K562 (cell line): ENCODE data around the gene DPEP3. TPM values are rescaled to one million over a fixed set of nuclear protein-coding genes. Genes with fewer than 3 reads are reported as not detected.

ENCODE experiments used
- ATAC-seq: fragments of 200-7000 bp; cut with Tn5 transposase; 3 replicates; pipeline ENCODE4 v1.9.1; 2020; ENCODE audit warnings: moderate library complexity
- BruUV-seq: library from RNA; stranded (reverse); fragments of 400-500 nt; replicated peaks from 2 replicates; lab custom pipeline; 2021; lab: Mats Ljungman, UMichigan
- CTCF ChIA-PET: fragments of 300-600 bp; formaldehyde crosslinking; extraction: SDS; loops from one replicate; lab custom pipeline; 2021; ENCODE audit warnings: low intra/inter-chr PET ratio; lab: Yijun Ruan, JAX
- POLR2A ChIA-PET: fragments of 300-600, 350-650 bp; sonication (Branson Sonifier 250); formaldehyde crosslinking; extraction: SDS; loops from one replicate; lab custom pipeline; 2021; ENCODE audit warnings: antibody characterized with exemption, inconsistent platforms; lab: Yijun Ruan, JAX
- DNase-seq, 4 experiments: peaks; one replicate each; pipeline versions ENCODE4 v3.0.0 to v3.0.0-alpha.2; 2011 to 2018; ENCODE audit warnings: low spot score in 3 of 4, mixed read lengths in 3 of 4; ENCODE audit errors: extremely low read depth in 1 of 4
- FAIRE-seq: peaks from 2 replicates; lab custom pipeline; 2011; peaks lifted over from hg19 to GRCh38; lab: Jason Lieb, UNC
- H2AFZ ChIP-seq: 2 replicates; pipeline ENCODE4 v1.6.0; 2011; ENCODE audit warnings: low read depth, low read length, control low read depth, inconsistent platforms
- H3K27ac ChIP-seq: fragments of 200-600 bp; 3 replicates; pipeline ENCODE4 v1.8.0; 2011; ENCODE audit warnings: low read depth, mild to moderate bottlenecking, control low read depth, inconsistent platforms, low read length, moderate library complexity, mixed read lengths; ENCODE audit errors: extremely low read depth
- H3K27me3 ChIP-seq, 2 experiments: fragments of 300-600 bp in 1 of 2; 2 replicates in 1 of 2; 3 replicates in 1 of 2; pipeline versions ENCODE4 v1.6.0 to v1.8.0; 2011; ENCODE audit warnings: inconsistent platforms in 2 of 2, low read length in 2 of 2, mild to moderate bottlenecking in 1 of 2, mixed read lengths in 1 of 2, moderate library complexity in 1 of 2; ENCODE audit not compliant: control insufficient read depth in 2 of 2, insufficient read depth in 2 of 2
- H3K36me3 ChIP-seq: fragments of 300-600 bp; 3 replicates; pipeline ENCODE4 v1.8.0; 2011; ENCODE audit warnings: mild to moderate bottlenecking, low read length, inconsistent platforms; ENCODE audit not compliant: control insufficient read depth, insufficient read depth
- H3K4me1 ChIP-seq, 2 experiments: fragments of 200-600 bp in 1 of 2; replicated peaks in 1 of 2; 2 replicates in 1 of 2; 3 replicates in 1 of 2; pipeline versions ENCODE4 v1.5.1 to v1.8.0; 2011; ENCODE audit warnings: inconsistent platforms in 2 of 2, low read length in 2 of 2, mild to moderate bottlenecking in 1 of 2, mixed read lengths in 1 of 2, moderate library complexity in 1 of 2; ENCODE audit not compliant: control insufficient read depth in 2 of 2, insufficient read depth in 2 of 2
- H3K4me2 ChIP-seq: 2 replicates; pipeline ENCODE4 v1.6.1; 2011; ENCODE audit warnings: low read length, control low read depth, inconsistent platforms, mixed read lengths; ENCODE audit not compliant: insufficient read depth
- H3K4me3 ChIP-seq: fragments of 200-600 bp; sonication (generic), shearing (Covaris generic); 2 replicates; pipeline ENCODE4 v1.5.1; 2016; ENCODE audit warnings: control low read depth, inconsistent platforms
- H3K79me2 ChIP-seq: fragments of 200-600 bp; 3 replicates; pipeline ENCODE4 v1.8.0; 2011; ENCODE audit warnings: low read length, inconsistent platforms; ENCODE audit not compliant: control insufficient read depth, insufficient read depth
- H3K9ac ChIP-seq, 2 experiments: 2 replicates each; pipeline versions ENCODE4 v1.6.0 to v1.6.1; 2011; ENCODE audit warnings: low read depth in 2 of 2, low read length in 2 of 2, control low read depth in 1 of 2, inconsistent platforms in 1 of 2, mild to moderate bottlenecking in 1 of 2, mixed read lengths in 1 of 2; ENCODE audit not compliant: insufficient read depth in 1 of 2
- H3K9me1 ChIP-seq: one replicate; pipeline ENCODE4 v1.6.0; 2011; ENCODE audit warnings: inconsistent platforms, mild to moderate bottlenecking, low read length, moderate library complexity; ENCODE audit not compliant: control insufficient read depth, insufficient read depth
- H3K9me3 ChIP-seq: replicated peaks from 2 replicates; pipeline ENCODE4 v1.5.1; 2011; ENCODE audit warnings: low read depth, low read length, inconsistent platforms; ENCODE audit not compliant: control insufficient read depth, insufficient read depth
- H4K20me1 ChIP-seq: replicated peaks from 2 replicates; pipeline ENCODE4 v1.6.1; 2011; ENCODE audit warnings: low read length, inconsistent platforms, mixed read lengths; ENCODE audit not compliant: control insufficient read depth, insufficient read depth
- ESRRA ChIP-seq: fragments of 450-650 bp; IDR thresholded peaks from 2 replicates; pipeline ENCODE4 v1.6.1; 2014; ENCODE audit warnings: low read depth, mild to moderate bottlenecking, moderate library complexity, borderline replicate concordance
- GABPB1 ChIP-seq: sonication (generic); formaldehyde crosslinking; IDR thresholded peaks from 2 replicates; pipeline ENCODE4 v1.8.0; 2022; ENCODE audit warnings: mild to moderate bottlenecking, missing genetic modification reagents
- MAFK ChIP-seq: IDR thresholded peaks from 2 replicates; pipeline ENCODE4 v1.6.1; 2011; ENCODE audit warnings: low read length, improper control_type of control experiment
- NFE2L1 ChIP-seq: fragments of 450-650 bp; IDR thresholded peaks from 2 replicates; pipeline ENCODE4 v1.6.1; 2016; ENCODE audit warnings: missing genetic modification characterization, low read depth, mild to moderate bottlenecking, missing compliant biosample characterization, moderate library complexity, borderline replicate concordance
- SAFB ChIP-seq: fragments of 200-400 bp; formaldehyde crosslinking; IDR thresholded peaks from 2 replicates; pipeline ENCODE4 v1.6.1; 2017; ENCODE audit warnings: low read depth, low read length, borderline replicate concordance
- ZC3H8 ChIP-seq: fragments of 450-650 bp; IDR thresholded peaks from 2 replicates; pipeline ENCODE4 v1.6.1; 2017
- ZKSCAN8 ChIP-seq: fragments of 200-800 bp; sonication (Bioruptor generic); IDR thresholded peaks from 2 replicates; pipeline ENCODE4 v1.6.1; 2016; ENCODE audit warnings: missing genetic modification characterization, missing compliant biosample characterization
- ZNF175 ChIP-seq: fragments of 200-800 bp; sonication (Bioruptor generic); IDR thresholded peaks from 2 replicates; pipeline ENCODE4 v1.6.1; 2016; ENCODE audit warnings: low read depth, mild to moderate bottlenecking, missing genetic modification characterization, missing compliant biosample characterization
- WGBS: fragments of 100-300 bp; shearing (Covaris generic); methylation state at CpG from one replicate; pipeline ENCODE4 v1.1.6; 2016; ENCODE audit warnings: low coverage, mixed read lengths; ENCODE audit not compliant: insufficient coverage; ENCODE audit errors: missing lambda C conversion rate; 5-methylcytosine and 5-hydroxymethylcytosine counted together
- in situ Hi-C: fragments of 300-500 bp; cut with MboI; formaldehyde crosslinking; loops from 4 replicates; pipeline ENCODE4 v1.15.0; 2018; ENCODE audit warnings: inconsistent platforms, mixed read lengths
- intact Hi-C: fragments of 100-400 bp; cut with micrococcal nuclease; formaldehyde crosslinking; loops from 2 replicates; pipeline ENCODE4 v1.14.2; 2022
- polyA plus RNA-seq, 8 experiments: library from polyadenylated mRNA; depleted of rRNA in 4 of 8; stranded (reverse) in 5 of 8; unstranded in 3 of 8; fragments of >200 nt; fragmentation: Nextera tagmentation in 2 of 8; fragmentation: Illumina TruSeq in 1 of 8; extraction: Ambion mirVana in 2 of 8; extraction: Trizol in 1 of 8; gene quantifications; 2 replicates each; pipeline versions ENCODE4 v1.2.1 to v1.2.3, GENCODE V29; 2011 to 2014; ENCODE audit warnings: inconsistent platforms in 1 of 8, missing spikeins in 1 of 8
- total RNA-seq, 7 experiments: library from RNA; depleted of rRNA in 6 of 7; stranded (reverse); fragments of >200 nt in 6 of 7; fragmentation: Illumina TruSeq in 2 of 7; extraction: Trizol in 2 of 7; gene quantifications; 2 replicates each; pipeline versions ENCODE4 v1.2.1 to v1.2.3, GENCODE V29; 2011 to 2021; ENCODE audit warnings: low replicate concordance in 1 of 7
- TF ChIP-seq, protein P1 (sequence below), 2 experiments: fragments of 450-650 bp; IDR thresholded peaks; 2 replicates each; pipeline ENCODE4 v1.6.1; 2016; ENCODE audit warnings: mild to moderate bottlenecking in 2 of 2, borderline replicate concordance in 1 of 2, low read depth in 1 of 2, moderate library complexity in 1 of 2

Gene DPEP3
- total and polyA plus RNA-seq, 9 of the 15 experiments (the other 6 are each of a cell fraction or from before 2014, with no cell fraction given) = not detected

DNA sequence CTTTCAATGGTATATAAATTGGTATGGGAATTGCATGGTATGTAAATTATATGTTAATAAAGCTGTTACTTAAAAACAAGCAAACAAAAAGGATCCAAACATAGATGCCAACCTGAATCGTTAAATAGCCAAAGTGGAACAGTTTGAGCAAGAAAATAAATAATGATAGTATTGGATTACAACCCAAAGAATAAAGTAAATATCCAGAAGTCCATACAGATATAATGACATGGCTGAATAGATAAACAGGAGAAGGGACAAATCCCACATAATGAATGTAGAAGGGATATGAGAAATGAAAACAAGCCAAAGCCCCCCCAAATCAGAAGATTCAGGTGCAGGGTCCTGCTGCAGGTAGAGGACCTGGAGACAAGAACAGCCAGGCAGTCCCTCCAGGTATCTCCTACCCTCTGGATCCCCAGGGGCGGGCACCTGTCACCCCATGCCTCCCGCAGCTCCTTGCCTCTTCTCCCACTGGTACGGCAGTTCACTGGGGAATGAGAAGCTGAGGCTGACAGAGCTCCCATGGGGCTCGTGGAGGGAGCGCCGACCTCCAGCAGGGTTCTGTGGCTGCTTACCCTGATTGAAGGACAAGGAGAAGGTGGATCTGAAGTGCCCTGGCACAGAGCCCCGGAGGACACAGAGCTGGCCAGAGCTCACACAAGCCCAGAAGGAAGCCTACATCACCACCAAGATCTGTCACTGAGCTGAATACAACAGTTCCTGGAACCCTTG, 26.5 kb downstream of the DPEP3 start:
- no peak overlapping the region for H3K4me3 ChIP-seq
- H4K20me1 ChIP-seq = peaks cover 4% of the 10 kb centered on the region; the same call in 1 of the 2 replicates
- no peak overlapping the region for H3K27ac ChIP-seq
- POLR2A ChIA-PET = interaction anchor here (0.5 to 1.0 kb wide), 5 partner anchors 9 to 139 kb away, joined by 3 to 4 read pairs (median 3); no protein-coding TSS in a partner anchor
- no peaks in the 10 kb centered on the region for H3K79me2 ChIP-seq
- in situ Hi-C loops (no loop called here), intact Hi-C loops (no loop called here)
- no peak for DNase-seq
- ATAC-seq = no peak
- CTCF ChIA-PET = no interaction called here
- no TSS peak for BruUV-seq
- H3K27me3 ChIP-seq = no peaks in the 10 kb centered on the region
- no peak overlapping the region for H3K4me2 ChIP-seq
- H2AFZ ChIP-seq = no peak overlapping the region
- H3K36me3 ChIP-seq = peaks cover 69% of the 10 kb centered on the region; the same call in 2 of the 3 replicates
- no peaks in the 10 kb centered on the region for H3K9me3 ChIP-seq
- no peaks in the 10 kb centered on the region for H3K9me1 ChIP-seq
- H3K4me1 ChIP-seq = peaks cover 0 to 7% of the 10 kb centered on the region in 2 experiments; a peak in 1 of 5 replicates
- no peak overlapping the region for H3K9ac ChIP-seq
- FAIRE-seq = no peak
- 92% methylated on average over 8 of the region's 8 CpGs for WGBS
- TF ChIP-seq, protein P1, sequence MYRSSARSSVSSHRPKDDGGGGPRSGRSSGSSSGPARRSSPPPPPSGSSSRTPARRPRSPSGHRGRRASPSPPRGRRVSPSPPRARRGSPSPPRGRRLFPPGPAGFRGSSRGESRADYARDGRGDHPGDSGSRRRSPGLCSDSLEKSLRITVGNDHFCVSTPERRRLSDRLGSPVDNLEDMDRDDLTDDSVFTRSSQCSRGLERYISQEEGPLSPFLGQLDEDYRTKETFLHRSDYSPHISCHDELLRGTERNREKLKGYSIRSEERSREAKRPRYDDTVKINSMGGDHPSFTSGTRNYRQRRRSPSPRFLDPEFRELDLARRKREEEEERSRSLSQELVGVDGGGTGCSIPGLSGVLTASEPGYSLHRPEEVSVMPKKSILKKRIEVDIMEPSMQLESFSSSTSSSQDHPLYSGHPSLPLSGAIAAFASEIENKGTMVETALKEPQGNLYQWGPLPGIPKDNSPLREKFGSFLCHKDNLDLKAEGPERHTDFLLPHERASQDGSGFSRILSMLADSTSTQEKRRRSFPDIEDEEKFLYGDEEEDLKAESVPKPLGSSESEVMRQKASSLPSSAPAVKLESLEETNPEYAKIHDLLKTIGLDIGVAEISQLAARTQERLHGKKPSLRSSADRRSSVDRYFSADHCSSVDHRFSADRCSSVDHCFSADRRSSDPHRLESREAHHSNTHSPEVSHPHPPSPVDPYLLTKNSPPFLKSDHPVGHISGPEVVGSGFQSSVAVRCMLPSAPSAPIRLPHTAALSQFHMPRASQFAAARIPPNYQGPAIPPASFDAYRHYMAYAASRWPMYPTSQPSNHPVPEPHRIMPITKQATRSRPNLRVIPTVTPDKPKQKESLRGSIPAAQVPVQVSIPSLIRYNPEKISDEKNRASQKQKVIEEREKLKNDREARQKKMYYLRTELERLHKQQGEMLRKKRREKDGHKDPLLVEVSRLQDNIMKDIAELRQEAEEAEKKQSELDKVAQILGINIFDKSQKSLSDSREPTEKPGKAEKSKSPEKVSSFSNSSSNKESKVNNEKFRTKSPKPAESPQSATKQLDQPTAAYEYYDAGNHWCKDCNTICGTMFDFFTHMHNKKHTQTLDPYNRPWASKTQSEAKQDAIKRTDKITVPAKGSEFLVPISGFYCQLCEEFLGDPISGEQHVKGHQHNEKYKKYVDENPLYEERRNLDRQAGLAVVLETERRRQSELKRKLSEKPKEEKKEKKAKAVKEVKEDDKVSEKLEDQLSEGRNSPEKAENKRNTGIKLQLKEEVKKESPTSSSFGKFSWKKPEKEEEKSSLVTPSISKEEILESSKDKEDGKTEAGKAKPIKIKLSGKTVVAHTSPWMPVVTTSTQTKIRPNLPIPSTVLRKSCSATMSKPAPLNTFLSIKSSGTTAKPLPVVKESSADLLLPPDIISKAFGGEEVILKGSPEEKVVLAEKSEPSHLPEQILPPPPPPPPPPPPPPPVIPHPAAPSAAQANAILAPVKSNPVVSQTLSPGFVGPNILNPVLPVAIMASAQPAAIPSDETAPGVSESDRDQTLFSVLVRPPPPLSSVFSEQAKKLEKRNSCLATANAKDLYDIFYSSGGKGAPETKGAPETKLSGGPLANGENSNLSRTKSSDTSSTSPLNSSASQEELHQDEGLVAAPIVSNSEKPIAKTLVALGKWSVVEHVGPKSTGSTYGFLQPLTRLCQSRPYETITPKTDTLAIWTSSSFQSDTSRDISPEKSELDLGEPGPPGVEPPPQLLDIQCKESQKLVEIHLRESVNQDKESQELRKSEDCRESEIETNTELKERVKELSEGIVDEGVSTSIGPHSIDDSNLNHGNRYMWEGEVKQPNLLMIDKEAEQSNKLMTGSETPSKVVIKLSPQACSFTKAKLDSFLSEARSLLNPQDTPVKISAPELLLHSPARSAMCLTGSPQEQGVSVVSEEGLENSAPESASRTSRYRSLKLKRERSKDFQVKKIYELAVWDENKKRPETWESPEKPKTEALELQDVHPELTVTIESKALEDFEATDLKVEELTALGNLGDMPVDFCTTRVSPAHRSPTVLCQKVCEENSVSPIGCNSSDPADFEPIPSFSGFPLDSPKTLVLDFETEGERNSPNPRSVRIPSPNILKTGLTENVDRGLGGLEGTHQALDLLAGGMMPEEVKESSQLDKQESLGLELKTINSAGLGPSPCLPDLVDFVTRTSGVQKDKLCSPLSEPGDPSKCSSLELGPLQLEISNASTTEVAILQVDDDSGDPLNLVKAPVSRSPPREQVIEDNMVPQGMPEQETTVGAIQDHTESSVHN (IDR thresholded peaks at IDR 0.05; ENCODE audit: borderline replicate concordance in 1 of 2, low read depth in 1 of 2) = no peak
- TF ChIP-seq MAFK = no peak
- no peak for TF ChIP-seq NFE2L1 (tag)
- TF ChIP-seq ZNF175 = no peak
- no peak for TF ChIP-seq GABPB1 (CRISPR knock-in tag)
- TF ChIP-seq ZKSCAN8 (CRISPR knock-in tag) = no peak
- TF ChIP-seq ZC3H8 = no peak
- no peak for TF ChIP-seq SAFB
- no peak for TF ChIP-seq ESRRA
